ENCODE measurements around the gene VWCE.

VWCE gene

GRCh38 chr11:61294717-61295595 lies at the start of gene VWCE:
TSS of gene VWCE (minus strand) at chr11:61295316. CDS start at chr11:61295037, 279 bp downstream.
- DNase-seq, result peak; percentile 39 to 54

- no peak for DNase-seq
Observed at GRCh38 chr11:61343792-61344745, 49.0 kb upstream of the VWCE start.

DNA sequence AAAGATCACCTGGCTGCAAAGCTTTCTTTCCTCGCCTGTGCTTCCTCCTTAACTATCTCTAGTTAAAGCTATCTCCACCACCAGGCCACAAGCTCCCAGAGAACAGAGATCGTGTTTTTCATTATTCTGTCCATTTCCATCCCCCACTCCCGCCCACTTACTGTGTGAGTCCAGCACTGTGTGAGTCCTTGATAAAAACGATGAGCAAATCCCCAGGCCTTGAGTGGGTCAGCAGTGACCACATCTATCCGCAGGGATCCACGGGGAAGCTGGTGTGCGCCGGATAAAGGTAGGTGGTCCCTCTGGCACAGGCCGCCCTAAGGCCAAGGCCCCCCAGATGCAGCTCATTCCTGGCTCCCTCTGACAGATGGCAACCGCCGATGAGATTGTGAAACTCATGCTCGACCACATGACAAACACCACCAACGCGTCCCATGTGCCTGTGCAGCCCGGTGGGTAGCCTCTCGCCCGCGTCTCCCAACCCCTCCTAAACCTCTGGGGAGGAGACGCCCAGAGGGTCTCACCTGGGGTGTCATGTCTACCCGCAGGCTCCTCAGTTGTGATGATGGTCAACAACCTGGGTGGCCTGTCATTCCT lies 47.2 kb upstream of the VWCE start:
- no peak for DNase-seq

DNA sequence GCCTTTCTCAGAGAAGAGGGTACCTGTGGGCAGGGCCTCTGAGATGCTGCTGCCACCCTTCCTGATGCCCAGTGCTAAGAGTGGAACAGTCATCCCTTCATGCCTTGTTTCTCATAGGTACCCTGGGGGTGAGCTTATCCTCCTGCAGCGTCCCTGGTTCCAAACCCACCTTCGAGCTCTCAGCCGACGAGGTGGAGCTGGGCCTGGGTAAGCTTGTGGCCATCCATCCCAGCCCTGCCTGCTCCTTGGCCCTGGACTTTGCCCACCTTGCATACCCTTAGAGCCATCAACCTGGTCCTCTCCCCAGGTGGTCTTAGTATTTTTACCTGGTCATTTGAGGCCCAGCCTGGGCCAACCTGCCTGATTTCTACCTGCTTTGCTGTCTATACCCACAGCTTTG lies 46.6 kb upstream of the VWCE start:
- no peak for DNase-seq

DNA sequence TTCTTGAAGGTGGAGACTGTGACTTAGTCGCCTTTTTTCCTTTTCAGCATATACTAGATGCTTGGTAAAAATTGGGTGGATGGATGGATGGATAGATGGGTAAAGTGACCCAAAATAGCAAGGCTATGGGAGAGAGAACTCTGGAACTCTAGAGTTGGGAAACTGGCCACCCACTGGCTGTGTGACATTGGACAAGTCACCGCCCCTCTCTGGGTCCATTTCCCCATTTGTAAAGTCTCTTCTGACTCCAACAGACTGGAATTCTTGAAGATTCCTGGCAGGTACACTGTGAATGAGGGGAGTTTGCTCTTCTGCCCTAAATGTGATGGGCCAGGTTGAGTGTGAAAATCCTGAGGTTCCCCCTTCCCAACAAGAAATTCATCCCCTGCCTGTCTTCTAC lies 45.9 kb upstream of the VWCE start:
- no peak for DNase-seq

DNA sequence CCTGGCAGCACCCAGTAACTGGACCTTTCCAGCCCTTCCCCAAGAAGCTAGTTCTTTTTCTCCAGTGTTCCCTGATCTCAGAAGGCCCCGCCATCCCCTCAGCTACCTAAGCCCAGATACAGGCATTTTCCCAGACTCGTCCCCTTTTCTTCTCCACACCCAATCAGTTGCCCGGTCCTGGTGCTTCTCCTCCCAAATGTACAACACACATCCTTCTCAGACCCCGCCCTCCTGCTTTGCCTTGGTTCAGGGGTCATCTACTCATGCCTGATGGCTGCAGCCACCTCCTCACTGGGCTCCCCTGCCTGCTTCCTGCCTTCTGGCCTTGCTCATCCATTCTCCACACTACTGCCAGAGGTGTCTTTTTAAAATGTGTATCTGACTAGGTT lies 44.4 kb upstream of the VWCE start:
- DNase-seq, result no peak

DNA sequence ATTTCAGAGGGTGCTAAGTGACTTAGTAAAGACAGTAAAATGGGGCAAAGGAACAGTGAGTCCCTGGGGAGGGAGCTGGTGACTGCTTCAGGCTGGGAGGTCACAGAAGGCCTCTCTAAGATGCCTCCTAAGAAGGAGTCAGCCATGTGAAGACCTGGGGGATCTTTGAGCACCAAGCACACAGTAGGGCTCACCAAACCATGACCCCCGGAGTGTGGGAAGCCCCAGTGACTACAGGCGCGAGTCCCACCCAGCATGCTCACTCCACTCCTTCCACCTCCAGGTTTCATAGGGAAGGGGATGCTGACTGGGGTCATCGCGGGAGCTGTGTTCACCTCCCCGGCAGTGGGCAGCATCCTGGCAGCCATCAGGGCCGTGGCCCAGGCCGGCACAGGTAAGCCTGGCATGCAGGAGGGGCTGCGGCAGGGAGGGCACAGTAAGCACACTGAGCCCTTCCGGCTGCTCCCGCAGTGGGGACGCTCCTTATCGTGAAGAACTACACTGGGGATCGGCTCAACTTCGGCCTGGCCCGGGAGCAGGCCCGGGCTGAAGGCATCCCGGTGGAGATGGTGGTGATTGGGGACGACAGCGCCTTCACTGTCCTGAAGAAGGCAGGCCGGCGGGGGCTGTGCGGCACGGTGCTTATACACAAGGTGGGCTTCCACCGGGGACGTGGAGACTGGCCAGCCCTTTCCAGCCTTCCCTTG lies 43.8 kb upstream of the VWCE start:
- no peak for DNase-seq

- DNase-seq, result no peak
Observed at GRCh38 chr11:61337706-61338470, 42.8 kb upstream of the VWCE start.

DNA sequence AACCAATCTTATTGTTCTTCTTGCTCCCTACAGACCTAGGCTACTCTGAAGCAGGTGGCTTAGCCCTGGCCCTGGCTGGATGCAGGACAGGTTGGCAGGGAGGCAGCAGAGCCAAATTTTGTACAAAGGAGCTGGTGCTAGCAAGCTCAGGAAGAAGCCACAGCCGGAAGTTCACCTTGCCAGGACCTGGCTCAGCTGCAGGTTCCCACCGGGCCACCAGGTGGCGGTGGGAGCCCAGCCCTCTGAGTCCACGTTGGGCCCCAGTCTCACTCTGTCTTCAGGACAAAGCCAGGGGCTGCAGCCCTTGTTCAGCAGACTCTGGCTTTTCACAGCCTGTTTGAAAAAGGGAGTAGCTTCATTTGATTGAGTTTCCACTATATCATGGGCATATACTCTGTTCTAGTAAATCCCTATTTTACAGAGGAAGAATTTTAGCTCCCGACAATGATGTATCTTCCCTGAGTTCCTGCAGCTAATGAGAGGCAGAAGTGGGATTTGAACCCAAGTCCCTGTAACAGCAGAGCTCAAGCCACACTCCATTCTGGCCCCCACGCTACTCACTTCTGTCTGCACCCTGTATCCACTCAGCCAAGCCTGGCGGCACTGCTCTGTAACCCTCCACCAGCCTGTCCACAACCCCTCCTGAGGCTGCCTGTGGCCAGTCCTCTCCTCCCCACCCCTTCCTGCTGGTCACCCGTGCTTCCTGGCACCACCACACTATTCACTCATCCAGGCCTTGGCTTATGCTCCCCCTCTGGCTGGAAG lies 41.2 kb upstream of the VWCE start:
- DNase-seq, result peak; percentile 81 to 87

DNA sequence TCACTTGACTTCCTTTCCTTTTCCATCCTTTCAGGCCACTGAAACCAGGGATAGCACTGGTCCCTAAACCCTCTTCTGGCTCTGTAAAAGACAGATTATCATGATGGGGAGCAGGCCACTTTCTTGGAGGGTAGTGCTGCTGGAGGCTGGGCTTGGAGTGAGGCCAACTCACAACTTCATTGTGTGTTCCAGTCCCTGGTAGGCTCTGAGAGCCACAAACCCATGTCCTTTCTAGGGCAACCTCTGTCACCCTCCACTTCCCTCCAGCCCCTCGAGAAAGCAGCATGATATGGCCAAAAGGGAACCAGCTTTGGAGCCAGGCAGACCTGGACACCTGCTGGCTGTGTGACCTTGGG lies 40.2 kb upstream of the VWCE start:
- no peak for DNase-seq

- no peak for DNase-seq
Observed at GRCh38 chr11:61334434-61335354, 39.6 kb upstream of the VWCE start.

- DNase-seq, result no peak
Observed at GRCh38 chr11:61333550-61334433, 38.7 kb upstream of the VWCE start.

DNA sequence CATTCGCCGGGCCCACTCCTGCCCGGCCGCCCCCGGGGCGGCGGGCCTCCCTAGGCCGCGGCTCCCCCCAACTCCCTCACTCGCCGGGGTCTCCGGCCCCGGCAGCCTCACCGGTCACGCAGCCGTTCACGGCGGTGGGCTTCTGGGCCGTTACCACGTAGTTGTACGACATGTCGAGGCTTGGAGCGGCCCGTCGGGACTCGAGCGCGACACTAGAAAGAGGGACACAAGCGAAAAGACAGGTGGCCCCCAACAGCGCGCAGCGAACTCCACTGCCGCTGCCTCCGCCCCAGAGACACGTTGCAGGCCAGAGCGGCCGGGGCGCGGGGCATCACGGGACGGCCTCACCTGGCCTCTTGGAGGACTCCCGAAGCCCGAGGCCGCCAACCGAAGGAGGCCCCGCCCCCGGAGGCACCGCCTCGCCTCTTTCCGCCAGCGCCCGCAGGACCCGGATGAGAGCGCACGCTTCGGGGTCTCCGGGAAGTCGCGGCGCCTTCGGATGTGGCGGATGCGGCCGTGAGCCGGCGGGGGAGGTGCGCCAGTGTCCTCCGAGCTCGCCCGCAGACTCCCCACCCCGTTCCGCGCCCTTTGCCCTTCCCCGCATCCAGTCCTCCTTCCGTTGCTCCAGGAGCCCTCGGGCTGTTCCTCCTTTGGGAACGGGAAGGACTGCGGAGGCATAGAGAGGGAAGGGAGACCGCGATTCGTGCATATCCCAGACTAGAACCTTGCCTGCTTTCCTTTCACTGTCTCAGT lies 37.9 kb upstream of the VWCE start, which contains the start of the genes DDB1 and TKFC:
Gene DDB1 (minus strand): TSS at position 309 of the 753 bp plus-strand sequence. CDS start 137 bp downstream, at position 172.
Gene TKFC (plus strand): TSS at position 432 of the 753 bp plus-strand sequence. CDS start 1,501 bp downstream, outside the sequence.
- DNase-seq, result peak; percentile 95 to 97

GRCh38 chr11:61332281-61332796 lies 37.2 kb upstream of the VWCE start:
- DNase-seq, result no peak

DNA sequence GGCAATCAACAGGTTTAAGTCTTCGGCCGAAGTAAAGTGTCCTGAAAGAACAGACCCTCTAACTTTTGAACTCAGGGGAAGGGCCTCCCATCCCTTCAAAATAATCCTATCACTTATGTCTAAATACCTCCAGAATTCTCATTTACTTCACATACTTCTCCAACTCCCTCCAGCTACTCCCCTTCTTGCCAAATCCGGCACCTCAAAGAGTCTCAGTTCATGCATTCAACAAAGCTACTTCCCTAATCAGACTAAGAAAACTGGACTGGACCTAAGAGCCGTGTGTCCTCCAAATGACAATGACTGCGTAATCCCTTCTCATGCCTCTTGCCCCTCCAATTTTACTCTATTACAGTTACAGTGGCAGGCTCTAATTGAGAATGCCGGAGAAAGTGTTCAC lies 36.5 kb upstream of the VWCE start:
- no peak for DNase-seq

DNA sequence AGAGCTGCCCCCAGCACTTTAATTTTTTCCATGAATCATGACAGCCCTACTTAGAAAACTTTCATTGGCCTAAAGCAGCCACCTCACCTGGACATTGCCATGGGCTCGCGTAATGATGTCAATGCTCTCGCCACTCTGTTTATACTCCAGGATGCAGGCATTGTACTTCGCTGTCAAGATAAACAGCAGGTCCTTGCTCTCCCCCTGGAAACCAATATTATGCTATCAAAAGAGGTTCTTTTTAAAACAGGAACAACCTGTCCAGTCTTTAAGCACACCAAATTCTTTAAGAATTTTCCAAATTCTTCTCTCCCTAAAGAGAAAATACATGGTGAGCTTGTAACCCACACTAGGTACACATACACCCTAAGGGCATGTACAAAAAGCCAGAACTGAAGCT lies 34.8 kb upstream of the VWCE start:
- DNase-seq, result no peak

DNA sequence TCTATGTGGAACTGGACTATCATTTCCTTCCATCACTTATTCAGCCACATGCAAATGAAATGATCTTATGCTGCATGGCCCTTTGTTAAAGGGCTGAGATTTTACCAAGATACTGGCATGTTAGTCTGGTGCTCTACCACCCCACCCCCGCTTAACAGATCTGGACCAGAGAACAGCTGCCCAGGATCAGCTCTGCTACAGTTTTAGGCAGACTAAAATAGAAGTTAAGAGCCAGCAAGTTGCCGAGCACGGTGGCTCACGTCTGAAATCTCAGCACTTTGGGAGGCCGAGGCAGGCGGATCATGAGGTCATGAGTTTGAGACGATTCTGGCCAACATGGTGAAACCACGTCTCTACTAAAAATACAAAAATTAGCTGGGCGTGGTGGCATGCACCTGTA lies 33.2 kb upstream of the VWCE start:
- DNase-seq, result no peak

GRCh38 chr11:61327669-61328071 lies 32.6 kb upstream of the VWCE start:
- DNase-seq, result no peak

All from CD4-positive, alpha-beta T cell treated with Interferon alpha-2 for 1 hour (primary cell).